Testis (tissue), 3 donors: ENCODE data around the gene MAGI1. TPM values are rescaled to one million over a fixed set of nuclear protein-coding genes. Genes with fewer than 3 reads are reported as not detected.

Source experiments
- DNase-seq: peaks from one replicate; pipeline ENCODE4 v3.0.0-alpha.2; 2019
- H3K27ac ChIP-seq, 2 donors: fragments of 200-600 bp; sonication (generic); one replicate each; pipeline ENCODE4 v1.5.1; 2019
- H3K27me3 ChIP-seq: fragments of 200-600 bp; sonication (generic); one replicate; pipeline ENCODE4 v1.5.1; 2019
- H3K36me3 ChIP-seq: fragments of 200-600 bp; sonication (generic); one replicate; pipeline ENCODE4 v1.5.1; 2017; ENCODE audit warnings: low read depth; ENCODE audit errors: missing control alignments
- H3K4me1 ChIP-seq: fragments of 200-600 bp; sonication (generic); one replicate; pipeline ENCODE4 v1.5.1; 2019
- H3K4me3 ChIP-seq, 2 donors: fragments of 200-600 bp; sonication (generic); one replicate each; pipeline ENCODE4 v1.5.1; 2017 to 2019
- H3K9me3 ChIP-seq: fragments of 200-600 bp; sonication (generic); one replicate; pipeline ENCODE4 v1.5.1; 2017
- POLR2A ChIP-seq: fragments of 450-650 bp; IDR thresholded peaks from one replicate; pipeline ENCODE4 v1.6.1; 2017; ENCODE audit warnings: antibody characterized with exemption, mild to moderate bottlenecking, moderate library complexity
- WGBS, 2 donors: methylation state at CpG; one replicate each; pipeline ENCODE4 v1.1.5; 2018; 5-methylcytosine and 5-hydroxymethylcytosine counted together
- intact Hi-C: fragments of 100-400 bp; cut with DNase I; formaldehyde crosslinking; loops from one replicate; pipeline ENCODE4 v1.15.1; 2023; ENCODE audit warnings: low total_unique reads
- polyA plus RNA-seq: library from polyadenylated mRNA; stranded (reverse); fragments of 350-450 nt; fragmentation: Illumina TruSeq; extraction: RNeasy Lipid Tissue Mini Kit (QIAGEN cat#74804); gene quantifications from one replicate; pipeline ENCODE4 v1.2.3, GENCODE V29; 2014; ENCODE audit warnings: low read depth, low replicate concordance; ENCODE audit not compliant: insufficient read depth
- total RNA-seq, 2 donors: library from RNA; depleted of rRNA; stranded (reverse); fragments of >200 nt; gene quantifications; one replicate each; pipeline ENCODE4 v1.2.3, GENCODE V29; 2016
- TF ChIP-seq, protein P1 (sequence below), 3 experiments: fragments of 450-650 bp in 2 of 3; fragments of 200-600 bp in 1 of 3; sonication (generic) in 1 of 3; IDR thresholded peaks; one replicate each; pipeline ENCODE4 v1.5.1; 2016 to 2019; ENCODE audit warnings: antibody characterized with exemption in 3 of 3, mild to moderate bottlenecking in 2 of 3, moderate library complexity in 1 of 3

MAGI1 gene
- total and polyA plus RNA-seq, 3 donors from 2014 or later, result 55.4 to 60.4 (median 56.1) TPM

- no peaks in the 10 kb centered on the region for H3K36me3 ChIP-seq
- DNase-seq, result no peak
- intact Hi-C loops, result no loop called here
- H3K4me1 ChIP-seq, result no peaks in the 10 kb centered on the region
- no peak overlapping the region for H3K27ac ChIP-seq
- no peaks in the 10 kb centered on the region for H3K9me3 ChIP-seq
- TF ChIP-seq, protein P1, sequence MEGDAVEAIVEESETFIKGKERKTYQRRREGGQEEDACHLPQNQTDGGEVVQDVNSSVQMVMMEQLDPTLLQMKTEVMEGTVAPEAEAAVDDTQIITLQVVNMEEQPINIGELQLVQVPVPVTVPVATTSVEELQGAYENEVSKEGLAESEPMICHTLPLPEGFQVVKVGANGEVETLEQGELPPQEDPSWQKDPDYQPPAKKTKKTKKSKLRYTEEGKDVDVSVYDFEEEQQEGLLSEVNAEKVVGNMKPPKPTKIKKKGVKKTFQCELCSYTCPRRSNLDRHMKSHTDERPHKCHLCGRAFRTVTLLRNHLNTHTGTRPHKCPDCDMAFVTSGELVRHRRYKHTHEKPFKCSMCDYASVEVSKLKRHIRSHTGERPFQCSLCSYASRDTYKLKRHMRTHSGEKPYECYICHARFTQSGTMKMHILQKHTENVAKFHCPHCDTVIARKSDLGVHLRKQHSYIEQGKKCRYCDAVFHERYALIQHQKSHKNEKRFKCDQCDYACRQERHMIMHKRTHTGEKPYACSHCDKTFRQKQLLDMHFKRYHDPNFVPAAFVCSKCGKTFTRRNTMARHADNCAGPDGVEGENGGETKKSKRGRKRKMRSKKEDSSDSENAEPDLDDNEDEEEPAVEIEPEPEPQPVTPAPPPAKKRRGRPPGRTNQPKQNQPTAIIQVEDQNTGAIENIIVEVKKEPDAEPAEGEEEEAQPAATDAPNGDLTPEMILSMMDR (IDR thresholded peaks at IDR 0.05), result no peak
- TF ChIP-seq POLR2A, result no peak
- no peaks in the 10 kb centered on the region for H3K27me3 ChIP-seq
- 42 to 46% methylated on average over 10 of the region's 10 CpGs for WGBS, 2 donors
- H3K4me3 ChIP-seq, result no peak overlapping the region
Measured at GRCh38 chr3:65401359-65402305, 637.1 kb downstream of the MAGI1 start.

- Histone ChIP-seq H3K4me3 (no peak overlapping the region), H3K27ac (no peak overlapping the region), H3K27me3 (no peaks in the 10 kb centered on the region), H3K9me3 (no peaks in the 10 kb centered on the region), H3K36me3 (no peaks in the 10 kb centered on the region), H3K4me1 (no peaks in the 10 kb centered on the region)
- TF ChIP-seq POLR2A, result no peak
- TF ChIP-seq, protein P1 (IDR thresholded peaks at IDR 0.05), result no peak
- intact Hi-C loops, result no loop called here
- DNase-seq, result no peak
- WGBS, 2 donors, result 62 to 68% methylated on average over 5 of the region's 5 CpGs
Measured at GRCh38 chr3:65400899-65401298, 637.8 kb downstream of the MAGI1 start.

GRCh38 chr3:65398953-65399352, 639.8 kb downstream of the MAGI1 start:
- intact Hi-C loops, result no loop called here
- H3K27ac ChIP-seq, result no peak overlapping the region
- TF ChIP-seq POLR2A, result no peak
- TF ChIP-seq, protein P1 (IDR thresholded peaks at IDR 0.05), result no peak

DNA sequence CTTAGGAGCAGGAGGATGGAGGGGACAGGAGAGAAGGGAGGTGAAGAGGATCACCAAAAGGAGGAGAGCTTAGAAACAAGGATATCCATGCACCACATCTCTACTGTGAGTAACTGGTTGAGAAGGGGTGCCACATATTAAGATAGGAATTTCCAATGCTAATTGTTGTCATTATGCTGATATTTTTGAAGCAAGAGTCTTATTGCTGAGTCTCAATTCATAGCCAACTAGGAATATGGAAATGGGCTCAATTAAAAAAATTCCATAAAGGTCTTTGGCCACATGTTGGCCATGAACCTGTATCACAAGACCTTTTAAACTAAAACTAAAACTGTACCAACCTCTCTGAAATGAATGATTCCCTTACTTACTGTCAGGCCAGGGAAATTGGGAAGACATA, 642.6 kb downstream of the MAGI1 start:
- H3K9me3 ChIP-seq, result no peaks in the 10 kb centered on the region
- no peaks in the 10 kb centered on the region for H3K36me3 ChIP-seq
- no peak for TF ChIP-seq POLR2A
- TF ChIP-seq, protein P1 (IDR thresholded peaks at IDR 0.05), result no peak
- no peaks in the 10 kb centered on the region for H3K27me3 ChIP-seq
- H3K4me3 ChIP-seq, result no peak overlapping the region
- no peaks in the 10 kb centered on the region for H3K4me1 ChIP-seq
- intact Hi-C loops, result no loop called here
- no peak for DNase-seq
- no peak overlapping the region for H3K27ac ChIP-seq

More at GRCh38 chr3:65398953-65399352, 639.8 kb downstream of the MAGI1 start:
- Histone ChIP-seq H3K4me1 (no peaks in the 10 kb centered on the region), H3K27me3 (no peaks in the 10 kb centered on the region), H3K36me3 (no peaks in the 10 kb centered on the region), H3K9me3 (no peaks in the 10 kb centered on the region), H3K4me3 (no peak overlapping the region)
- no peak for DNase-seq

GRCh38 chr3:65391068-65391467, 647.6 kb downstream of the MAGI1 start:
- H3K27ac ChIP-seq, result no peak overlapping the region
- intact Hi-C loops, result no loop called here
- no peaks in the 10 kb centered on the region for H3K27me3 ChIP-seq

More at GRCh38 chr3:65391068-65391467, 647.6 kb downstream of the MAGI1 start:
- Histone ChIP-seq H3K36me3 (no peaks in the 10 kb centered on the region), H3K4me1 (no peaks in the 10 kb centered on the region), H3K9me3 (no peaks in the 10 kb centered on the region), H3K4me3 (no peak overlapping the region)
- 75 to 82% methylated on average over 5 of the region's 5 CpGs for WGBS, 2 donors
- DNase-seq, result no peak
- TF ChIP-seq, protein P1 (IDR thresholded peaks at IDR 0.05), result no peak
- no peak for TF ChIP-seq POLR2A
